HUDEP-2 (cell line): Measurements from ENCODE around the gene CLNK.
"Not testable (repeated sequence)": the region's sequence is repeated elsewhere in the genome, so short reads cannot be mapped to it uniquely, and the experiment has no call there.

Source experiments
- DNase-seq, 76 experiments: peaks; one replicate each; lab custom pipeline; 2025; ENCODE audit not compliant: unreplicated experiment in 76 of 76; lab: John Stamatoyannopoulos, UW

CLNK gene

GRCh38 chr4:10614926-10615325, 69.6 kb downstream of the CLNK start:
- not testable (repeated sequence) for DNase-seq

- no peak for DNase-seq
Observed at GRCh38 chr4:10613926-10614478, 70.6 kb downstream of the CLNK start.

GRCh38 chr4:10612476-10612875, 72.1 kb downstream of the CLNK start:
- DNase-seq = no peak

GRCh38 chr4:10611673-10612072, 72.9 kb downstream of the CLNK start:
- no peak for DNase-seq

GRCh38 chr4:10608501-10609219, 75.9 kb downstream of the CLNK start:
- no peak for DNase-seq

- DNase-seq = no peak
Observed at GRCh38 chr4:10607206-10607605, 77.4 kb downstream of the CLNK start.

- no peak for DNase-seq
Observed at GRCh38 chr4:10606483-10607155, 77.9 kb downstream of the CLNK start.

- DNase-seq = no peak
Observed at GRCh38 chr4:10605746-10606482, 78.7 kb downstream of the CLNK start.

GRCh38 chr4:10605031-10605430, 79.5 kb downstream of the CLNK start:
- no peak for DNase-seq

GRCh38 chr4:10599574-10599973, 85.0 kb downstream of the CLNK start:
- no peak for DNase-seq

GRCh38 chr4:10598829-10599228, 85.7 kb downstream of the CLNK start:
- DNase-seq = no peak

- no peak for DNase-seq
Observed at GRCh38 chr4:10596586-10597290, 87.8 kb downstream of the CLNK start.

GRCh38 chr4:10593130-10593529, 91.4 kb downstream of the CLNK start:
- no peak for DNase-seq

GRCh38 chr4:10590896-10591295, 93.7 kb downstream of the CLNK start:
- DNase-seq = no peak

- no peak for DNase-seq
Observed at GRCh38 chr4:10589799-10590198, 94.8 kb downstream of the CLNK start.

GRCh38 chr4:10589321-10589720, 95.2 kb downstream of the CLNK start:
- no peak for DNase-seq

GRCh38 chr4:10587697-10588096, 96.9 kb downstream of the CLNK start:
- no peak for DNase-seq

GRCh38 chr4:10587296-10587695, 97.3 kb downstream of the CLNK start:
- DNase-seq = no peak

- no peak for DNase-seq
Observed at GRCh38 chr4:10584042-10584441, 100.5 kb downstream of the CLNK start.

- DNase-seq = no peak
Observed at GRCh38 chr4:10582951-10583350, 101.6 kb downstream of the CLNK start.
